Midbrain (tissue), 1 donor: ENCODE results near the gene JMJD8.

Experiments used
- DNase-seq: peaks from one replicate; lab custom pipeline; 2025; lab: John Stamatoyannopoulos, UW

JMJD8 gene

GRCh38 chr16:659618-660017 is 24.5 kb downstream of the JMJD8 start:
- DNase-seq, result no peak

DNA sequence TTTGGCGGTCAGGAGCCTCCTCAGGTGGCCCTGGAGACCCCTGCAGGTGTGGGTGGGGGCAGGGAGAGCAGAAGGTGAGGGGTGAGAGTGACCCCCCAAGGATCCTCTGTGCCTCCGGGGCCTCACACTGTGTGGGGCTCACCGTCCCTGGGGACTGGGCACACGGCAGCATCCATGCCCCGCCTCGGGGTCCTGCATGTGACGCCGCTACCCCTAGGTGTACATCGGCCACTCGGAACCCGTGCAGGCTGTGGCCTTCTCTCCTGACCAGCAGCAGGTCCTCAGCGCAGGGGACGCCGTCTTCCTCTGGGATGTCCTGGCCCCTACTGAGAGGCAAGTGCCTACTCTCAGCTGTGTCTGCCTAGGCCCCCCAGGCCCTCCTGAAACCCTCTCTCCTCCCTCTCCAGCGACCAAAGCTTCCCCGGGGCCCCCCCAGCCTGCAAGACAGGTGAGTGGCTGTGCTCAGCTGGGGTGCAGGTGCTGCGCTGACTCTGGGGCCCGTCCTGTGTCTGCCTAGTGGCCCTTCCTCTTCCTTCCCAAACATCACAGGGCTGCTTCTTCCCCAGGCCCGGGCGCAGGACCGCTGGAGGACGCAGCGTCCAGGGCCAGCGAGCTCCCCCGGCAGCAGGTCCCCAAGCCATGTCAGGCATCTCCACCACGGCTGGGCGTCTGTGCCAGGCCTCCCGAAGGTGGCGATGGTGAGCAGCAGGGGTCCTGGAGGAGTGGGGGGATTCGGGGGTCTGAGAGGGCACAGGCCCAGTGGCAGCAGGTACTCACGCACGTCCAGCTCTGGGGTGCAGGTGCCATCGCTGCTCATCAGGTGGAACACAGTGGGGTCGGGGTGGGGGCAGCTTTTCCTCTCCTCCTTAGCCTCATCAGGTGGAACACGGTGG is 25.2 kb downstream of the JMJD8 start:
- DNase-seq, result no peak

DNA sequence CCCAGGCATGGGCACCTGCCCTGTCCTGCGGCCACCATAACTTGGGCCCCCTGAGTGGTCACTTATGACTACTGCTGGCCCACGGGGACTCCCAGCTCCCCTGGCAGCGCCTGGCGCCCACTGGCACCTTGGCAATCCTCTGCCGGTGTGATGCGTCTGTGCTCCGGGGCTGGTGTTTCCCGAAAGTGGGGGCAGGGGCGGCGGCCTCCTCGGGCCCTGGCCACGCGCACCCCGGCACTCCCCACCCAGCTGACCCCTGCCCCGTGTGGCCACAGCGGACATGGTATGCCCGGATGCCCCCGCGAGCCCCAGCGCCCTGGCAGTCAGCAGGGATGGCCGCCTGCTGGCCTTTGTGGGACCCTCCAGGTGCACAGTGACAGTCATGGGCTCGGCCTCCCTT is 26.6 kb downstream of the JMJD8 start:
- no peak for DNase-seq

DNA sequence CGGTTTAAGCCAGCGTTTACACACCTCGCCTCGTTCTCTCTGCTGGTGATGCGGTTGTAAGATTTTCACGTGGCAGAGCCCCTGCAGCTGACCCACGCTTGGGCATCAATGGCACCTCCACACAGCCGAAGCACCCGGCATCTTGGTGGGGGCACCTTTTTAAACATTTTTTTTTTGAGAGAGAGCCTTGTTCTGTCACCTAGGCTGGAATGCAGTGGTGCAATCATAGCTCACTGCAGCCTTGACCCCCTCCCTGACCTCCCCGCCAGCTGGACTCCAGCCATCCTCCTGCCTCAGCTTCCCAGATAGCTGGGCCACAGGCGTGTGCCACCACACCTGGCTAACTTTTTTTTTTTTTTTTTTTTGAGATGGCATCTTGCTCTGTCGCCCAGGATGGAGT is 30.1 kb downstream of the JMJD8 start:
- DNase-seq, result no peak

DNA sequence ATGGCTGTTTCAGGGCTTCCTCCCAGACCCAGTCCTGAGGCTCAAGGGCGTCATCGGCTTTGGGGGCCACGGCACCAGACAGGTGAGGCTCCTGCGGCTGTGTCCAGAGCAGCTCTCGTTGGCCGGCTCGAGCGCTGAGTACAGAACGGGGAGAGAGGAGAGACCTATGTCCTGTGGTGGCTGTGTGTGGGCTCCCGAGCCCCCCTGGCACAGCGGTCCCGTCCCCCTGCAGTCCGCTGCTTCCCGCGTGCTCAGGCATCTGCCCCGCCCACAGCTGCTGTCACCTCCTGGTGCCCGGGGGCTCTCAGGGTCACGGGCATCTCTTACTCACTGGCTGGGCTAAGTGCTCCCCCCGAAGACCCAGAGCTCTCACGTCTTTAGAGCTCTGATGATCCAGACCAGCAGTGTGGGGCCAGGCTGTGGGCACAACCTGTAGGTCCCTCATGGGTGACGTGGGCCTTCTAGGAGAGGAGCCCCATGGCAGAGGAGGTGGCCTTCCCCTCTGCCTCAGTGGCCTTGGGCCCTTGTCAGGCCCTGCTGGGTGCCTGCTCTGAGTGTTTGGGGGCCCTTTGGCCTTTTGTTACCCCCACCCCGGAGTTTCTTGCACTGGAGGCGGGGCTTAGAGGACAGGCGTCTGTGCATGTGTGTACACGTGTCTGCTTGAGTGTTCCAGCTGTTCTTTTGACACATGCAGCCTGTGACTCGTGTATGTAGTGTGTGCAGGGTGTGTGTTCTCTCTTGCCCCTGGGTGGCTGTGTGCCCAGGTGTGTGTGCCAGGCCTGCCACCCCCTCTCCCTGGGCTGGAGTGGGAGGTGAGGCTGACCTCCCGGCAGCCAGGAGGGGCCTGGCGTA is 31.5 kb downstream of the JMJD8 start:
- DNase-seq, result no peak

GRCh38 chr16:651844-652243 is 32.3 kb downstream of the JMJD8 start:
- no peak for DNase-seq

DNA sequence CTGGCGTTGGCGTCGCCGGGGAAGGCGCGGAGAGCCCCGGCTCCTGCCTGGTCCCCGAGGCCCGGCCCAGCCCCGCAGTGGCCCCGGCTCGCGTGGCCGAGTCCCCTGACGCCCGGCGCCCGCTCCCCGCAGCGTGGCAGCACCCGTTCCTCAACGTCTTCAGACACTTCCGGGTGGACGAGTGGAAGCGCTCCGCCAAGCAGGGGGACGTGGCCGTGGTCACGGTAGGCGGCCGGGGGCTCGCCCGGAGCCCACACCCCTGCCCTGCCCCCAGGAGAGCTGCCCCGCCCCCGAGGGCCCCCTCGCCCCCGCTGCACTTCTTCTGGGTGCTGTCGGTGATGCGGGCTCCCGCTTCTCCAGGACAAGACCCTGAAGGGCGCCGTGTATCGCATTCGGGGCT is 34.5 kb downstream of the JMJD8 start:
- DNase-seq, result no peak

DNA sequence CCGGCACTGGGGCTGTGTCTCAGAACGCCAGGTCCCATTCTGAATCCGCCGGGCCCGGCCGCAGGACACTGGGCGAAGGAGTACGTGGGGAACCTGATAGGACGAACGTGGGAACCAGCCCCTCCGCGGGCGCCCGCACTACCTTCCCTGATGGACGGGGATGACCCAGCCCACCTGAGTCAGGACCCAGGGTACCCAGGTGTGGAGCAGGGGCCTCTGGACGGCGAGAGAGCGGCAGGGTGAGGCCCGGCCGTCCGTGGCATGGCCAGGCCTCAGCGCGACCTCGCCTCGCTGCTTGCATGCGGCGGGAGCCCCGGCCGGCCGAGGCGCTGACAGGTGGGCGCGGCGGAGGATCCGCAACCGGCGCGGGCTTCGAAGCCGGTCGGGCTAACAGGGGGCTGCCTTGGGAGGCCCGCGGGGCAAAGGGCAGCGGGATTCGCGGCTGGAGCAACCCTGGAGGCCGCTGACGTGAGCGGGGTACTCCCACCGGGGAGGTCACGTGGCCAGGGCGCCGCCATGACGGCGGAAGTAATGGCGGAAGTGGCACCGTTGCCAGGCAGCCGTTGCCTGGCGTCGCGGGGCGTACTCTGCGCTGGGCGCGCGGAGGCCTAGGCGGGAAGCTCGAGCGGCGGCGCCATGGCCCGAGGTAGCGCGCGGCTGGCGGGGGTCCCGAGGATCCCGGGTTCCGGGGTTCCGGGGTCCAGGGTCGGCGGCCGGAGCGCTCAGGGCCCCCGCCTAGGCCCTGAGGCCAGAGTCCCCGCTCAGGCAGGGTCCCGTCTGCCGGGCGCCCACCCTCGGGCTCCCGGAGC is 35.1 kb downstream of the JMJD8 start, which contains the start of gene WDR90:
TSS of gene WDR90 (plus strand) at position 585 of the 809 bp plus-strand sequence. CDS start at position 637, 52 bp downstream.
- DNase-seq, result peak; percentile 97

GRCh38 chr16:648071-648780 is 35.9 kb downstream of the JMJD8 start:
- no peak for DNase-seq

DNA sequence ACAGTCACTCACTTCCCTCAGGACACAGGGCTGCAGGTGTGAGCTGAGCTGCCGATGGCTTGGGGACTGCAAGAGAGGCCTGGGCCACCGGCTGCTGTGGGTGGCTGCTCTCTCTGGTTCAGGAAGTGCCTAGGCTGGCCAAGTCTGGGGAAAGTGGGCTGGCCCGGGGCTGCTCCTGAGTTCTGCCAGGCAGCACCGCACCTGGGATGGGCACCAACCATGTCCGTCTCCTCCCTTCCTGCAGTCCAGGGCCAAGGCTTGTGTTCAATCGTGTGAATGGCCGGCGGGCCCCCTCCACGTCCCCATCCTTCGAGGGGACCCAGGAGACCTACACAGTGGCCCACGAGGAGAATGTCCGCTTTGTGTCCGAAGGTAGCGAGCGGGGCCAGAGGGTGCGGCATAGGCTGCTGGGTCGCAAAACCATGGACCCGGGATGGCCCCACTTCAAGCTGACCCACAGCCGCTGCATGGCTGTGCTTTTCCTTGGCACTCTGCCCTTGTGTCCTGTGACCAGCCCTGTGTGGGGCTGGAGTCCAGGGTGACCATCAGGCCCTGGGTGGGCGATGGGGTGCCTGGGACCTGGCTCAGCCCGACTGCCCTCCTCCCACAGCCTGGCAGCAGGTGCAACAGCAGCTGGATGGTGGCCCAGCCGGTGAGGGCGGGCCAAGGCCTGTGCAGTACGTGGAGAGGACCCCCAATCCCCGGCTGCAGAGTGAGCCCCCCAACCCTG is 36.8 kb downstream of the JMJD8 start:
- no peak for DNase-seq

DNA sequence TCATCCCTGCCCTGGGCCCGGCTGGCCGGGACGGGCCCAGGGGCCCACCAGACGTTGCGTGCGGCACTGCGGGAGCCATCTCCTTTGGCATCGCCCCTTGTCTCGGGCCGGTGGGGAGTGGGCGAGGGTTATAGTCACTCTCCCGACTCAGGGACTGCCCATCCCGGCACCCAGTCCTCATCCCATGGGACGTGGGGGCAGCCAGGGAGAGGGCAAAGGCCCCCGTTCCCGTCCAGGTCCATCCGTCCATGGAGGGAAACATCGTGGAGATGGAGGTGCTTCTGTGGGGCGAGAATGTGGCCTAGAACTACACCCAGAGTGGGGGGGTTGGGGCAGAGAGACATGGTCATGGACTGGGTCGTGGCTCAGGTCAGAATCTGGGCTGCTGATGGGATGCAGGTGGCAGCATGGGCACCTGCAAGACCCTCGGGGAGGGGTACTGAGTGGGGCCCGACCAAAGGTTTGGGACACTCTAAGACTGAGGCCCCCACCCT is 37.4 kb downstream of the JMJD8 start:
- no peak for DNase-seq

- no peak for DNase-seq
These were observed 38.1 kb downstream of the JMJD8 start for GRCh38 chr16:645852-646678.

DNA sequence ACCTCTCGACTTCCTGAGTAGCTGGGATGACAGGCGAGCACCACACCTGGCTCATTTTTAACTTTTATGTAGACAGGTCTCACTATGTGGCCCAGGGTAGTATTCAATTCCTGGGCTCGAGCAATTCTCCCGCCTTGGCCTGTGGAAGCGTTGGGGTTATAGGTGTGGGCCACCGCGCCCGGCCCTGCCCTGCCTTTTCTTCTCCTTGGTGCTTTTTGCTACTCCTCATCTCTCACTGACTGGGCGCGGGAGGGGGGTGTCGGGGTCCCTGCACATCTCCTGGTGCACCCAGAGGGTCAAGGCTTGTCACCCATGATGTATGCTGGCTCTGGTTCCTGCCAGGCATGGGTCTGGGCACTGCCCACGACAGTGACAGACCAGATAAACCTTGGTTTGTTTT is 39.6 kb downstream of the JMJD8 start:
- no peak for DNase-seq

DNA sequence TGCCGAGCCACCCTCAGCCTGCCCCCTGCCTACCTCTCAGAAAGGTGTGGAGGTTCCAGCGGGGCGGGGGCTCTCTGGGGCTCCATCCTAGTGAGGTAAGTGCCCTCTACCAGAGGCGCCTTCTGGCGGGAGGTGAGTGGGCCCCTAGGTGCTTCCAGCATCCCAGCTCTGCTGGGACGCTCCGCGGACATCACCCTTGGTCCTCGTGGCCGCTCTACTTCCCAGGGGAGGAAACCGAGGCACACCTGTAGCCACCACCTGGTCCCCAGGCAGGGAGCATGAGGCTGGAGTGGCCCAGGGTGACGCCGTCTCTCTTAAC is 41.1 kb downstream of the JMJD8 start:
- no peak for DNase-seq

DNA sequence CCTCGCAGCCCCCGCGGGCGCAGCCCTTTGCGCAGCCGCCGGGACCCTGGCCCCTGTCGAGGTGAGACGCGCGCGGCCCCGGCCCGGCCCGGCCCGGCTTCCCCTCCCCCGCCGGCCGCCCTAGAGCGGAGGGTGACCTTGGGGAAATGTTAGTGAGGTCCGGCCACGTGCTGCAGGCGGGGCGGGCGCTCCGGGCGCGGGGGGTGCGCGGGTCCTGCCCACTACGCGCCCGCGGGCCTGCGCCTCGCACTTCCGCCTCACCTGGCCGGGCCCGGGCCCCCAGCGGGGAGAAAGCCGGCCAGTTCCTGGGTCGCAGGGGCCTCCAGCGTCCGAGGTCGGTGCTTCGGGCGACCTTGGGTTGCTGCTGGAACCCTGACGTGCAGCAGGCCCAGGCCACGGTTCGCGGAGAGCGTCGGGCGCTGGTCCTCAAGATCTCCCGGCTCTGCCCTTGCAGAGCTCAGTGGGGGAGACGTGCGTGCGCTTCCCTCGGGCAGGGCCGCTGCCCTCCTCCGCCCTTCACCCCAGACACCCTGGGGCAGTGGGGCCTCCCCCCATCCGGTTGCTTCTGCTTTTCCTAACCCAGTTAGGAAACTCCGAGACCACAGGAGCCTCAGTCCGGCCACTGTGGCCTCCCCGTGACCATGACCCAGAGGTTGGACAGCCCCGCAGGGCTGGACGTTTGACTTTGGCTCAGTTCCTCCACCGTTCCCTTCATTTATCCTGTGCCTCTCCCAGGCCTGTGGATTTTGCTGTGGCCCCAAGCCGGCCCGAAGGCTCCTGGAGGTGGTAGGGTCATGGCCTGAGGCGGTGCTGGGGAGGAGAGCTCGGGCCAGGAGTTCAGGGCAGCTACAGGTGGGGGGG is 41.7 kb downstream of the JMJD8 start:
- DNase-seq, result peak; percentile 39

GRCh38 chr16:641326-642188 is 42.6 kb downstream of the JMJD8 start, which contains the start of gene MCRIP2:
Gene MCRIP2 (plus strand): TSS chr16:641828. CDS start chr16:641992, 164 bp downstream.
- peak; percentile 87 for DNase-seq

DNA sequence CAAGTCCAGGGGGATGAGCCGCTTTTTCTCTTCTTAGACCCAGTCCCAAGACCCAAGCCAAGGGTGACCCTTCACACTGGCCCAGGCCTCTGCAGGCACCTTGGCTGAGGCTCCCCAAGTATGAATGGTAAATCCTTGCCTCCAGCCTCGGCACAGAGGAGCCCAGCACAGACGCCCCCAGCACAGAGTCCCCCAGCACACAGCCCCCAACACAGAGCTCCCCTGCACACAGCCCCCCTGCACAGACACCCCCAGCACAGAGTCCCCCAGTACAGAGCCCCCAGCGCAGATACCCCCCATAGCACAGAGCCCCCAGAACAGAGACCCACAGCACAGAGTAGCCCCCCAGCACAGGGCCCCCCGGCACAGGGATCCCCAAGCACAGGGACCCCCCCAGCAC is 43.5 kb downstream of the JMJD8 start:
- no peak for DNase-seq

GRCh38 chr16:638836-639235 is 45.3 kb downstream of the JMJD8 start:
- no peak for DNase-seq
